ENCODE results near the gene APOF. TPM values are rescaled to one million over a fixed set of nuclear protein-coding genes. Genes with fewer than 3 reads are reported as not detected.
"Not testable (repeated sequence)": the region's sequence is repeated elsewhere in the genome, so short reads cannot be mapped to it uniquely, and the experiment has no call there.

The APOF gene
- total RNA-seq, 1 experiment from 2014 or later: not detected

DNA sequence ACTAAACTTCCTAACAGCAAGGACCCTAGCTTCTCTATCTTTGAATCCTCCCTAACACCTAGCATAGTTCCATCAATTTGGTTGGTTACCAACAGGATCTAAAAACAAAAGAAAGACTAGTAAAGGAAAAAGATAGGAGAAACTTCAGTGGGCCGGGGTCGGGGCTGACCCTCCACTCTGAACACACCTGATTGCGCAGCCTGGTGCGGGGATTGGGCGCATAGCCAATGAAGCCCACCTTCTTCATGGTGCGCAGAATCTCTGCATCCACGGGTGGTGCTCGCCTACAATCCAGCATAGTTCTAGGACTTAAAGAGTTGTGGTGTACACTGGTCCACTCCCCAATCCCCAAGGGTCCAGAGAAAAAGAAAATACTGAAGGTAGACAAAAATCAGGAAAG, 36.5 kb downstream of the APOF start:
- no peaks in the 10 kb centered on the region for H3K36me3 Mint-ChIP-seq (ENCODE audit: insufficient read depth, unreplicated experiment)

DNA sequence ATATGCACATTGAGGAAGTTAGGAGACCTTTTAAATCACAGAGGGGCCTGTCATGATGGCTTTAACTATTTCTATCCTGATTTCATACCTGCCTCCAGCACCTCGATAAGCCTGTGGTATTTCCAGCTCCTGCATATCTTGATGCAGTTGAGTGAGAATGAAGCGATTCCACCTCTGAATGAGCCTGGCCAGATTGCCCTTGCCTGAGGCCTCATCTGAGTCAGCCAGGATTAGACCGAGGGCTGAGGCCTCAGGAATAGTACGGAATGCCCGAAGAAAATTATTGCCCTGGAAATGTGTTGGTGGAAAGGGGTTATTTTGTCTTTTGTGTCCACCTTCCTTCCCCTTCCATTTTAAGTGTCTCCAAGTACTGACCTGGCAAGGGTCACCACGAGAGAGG, 38.5 kb downstream of the APOF start:
- no peak for DNase-seq
- CTCF ChIA-PET: no interaction called here

More for the DNA sequence above, 36.5 kb downstream of the APOF start:
- DNase-seq: no peak
- peaks cover 2% of the 10 kb centered on the region for H3K4me1 Mint-ChIP-seq (ENCODE audit: low read depth, unreplicated experiment)
- BruUV-seq (replicated peaks): no TSS peak
- no peak overlapping the region for H3K27ac Mint-ChIP-seq (ENCODE audit: unreplicated experiment)
- H3K4me3 Mint-ChIP-seq (ENCODE audit: low read depth, unreplicated experiment): no peak overlapping the region
- intact Hi-C loops (cut with micrococcal nuclease; ENCODE audit: unreplicated experiment): no loop called here
- TF ChIP-seq CTCF (IDR thresholded peaks at IDR 0.05; ENCODE audit: unreplicated experiment): no peak
- H3K9me3 Mint-ChIP-seq (ENCODE audit: low read depth, unreplicated experiment): no peaks in the 10 kb centered on the region
- CTCF ChIA-PET: no interaction called here
- no peaks in the 10 kb centered on the region for H3K27me3 Mint-ChIP-seq (ENCODE audit: unreplicated experiment)

GRCh38 chr12:56321610-56322009, 41.0 kb downstream of the APOF start:
- H3K27ac Mint-ChIP-seq (ENCODE audit: unreplicated experiment); DNase-seq; BruUV-seq (replicated peaks); H3K9me3 Mint-ChIP-seq (ENCODE audit: low read depth, unreplicated experiment); H3K4me1 Mint-ChIP-seq (ENCODE audit: low read depth, unreplicated experiment); H3K4me3 Mint-ChIP-seq (ENCODE audit: low read depth, unreplicated experiment); intact Hi-C loops (cut with micrococcal nuclease; ENCODE audit: unreplicated experiment); H3K27me3 Mint-ChIP-seq (ENCODE audit: unreplicated experiment); H3K36me3 Mint-ChIP-seq (ENCODE audit: insufficient read depth, unreplicated experiment): not testable (repeated sequence)
- CTCF ChIA-PET: interaction anchor here (0.7 to 1.2 kb wide), 2 partner anchors 13 to 143 kb away, joined by 3 to 4 read pairs; no protein-coding TSS in a partner anchor

More for the DNA sequence above, 38.5 kb downstream of the APOF start:
- Mint-ChIP-seq H3K4me3 (ENCODE audit: low read depth, unreplicated experiment) (no peak overlapping the region), H3K9me3 (ENCODE audit: low read depth, unreplicated experiment) (no peaks in the 10 kb centered on the region), H3K27me3 (ENCODE audit: unreplicated experiment) (no peaks in the 10 kb centered on the region), H3K36me3 (ENCODE audit: insufficient read depth, unreplicated experiment) (no peaks in the 10 kb centered on the region), H3K27ac (ENCODE audit: unreplicated experiment) (no peak overlapping the region), H3K4me1 (ENCODE audit: low read depth, unreplicated experiment) (no peaks in the 10 kb centered on the region)
- TF ChIP-seq CTCF (IDR thresholded peaks at IDR 0.05; ENCODE audit: unreplicated experiment): no peak
- BruUV-seq (replicated peaks): no TSS peak
- intact Hi-C loops (cut with micrococcal nuclease; ENCODE audit: unreplicated experiment): no loop called here

DNA sequence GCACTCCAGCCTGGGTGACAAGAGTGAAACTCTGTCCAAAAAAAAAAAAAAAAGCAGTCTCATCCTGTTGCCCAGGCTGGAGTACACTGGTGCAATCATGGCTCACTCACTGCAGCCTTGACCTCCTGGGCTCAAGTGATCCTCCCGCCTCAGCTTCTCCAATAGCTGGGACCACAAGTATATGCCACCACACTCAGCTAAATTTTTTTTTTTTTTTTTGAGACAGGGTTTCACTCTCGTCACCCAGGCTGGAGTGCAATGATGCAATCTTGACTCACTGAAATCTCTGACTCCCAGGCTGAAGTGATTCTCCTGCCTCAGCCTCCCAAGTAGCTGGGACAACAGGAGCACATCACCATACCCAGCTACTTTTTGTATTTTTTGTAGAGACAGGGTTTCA, 41.6 kb downstream of the APOF start:
- DNase-seq: no peak
- H3K4me3 Mint-ChIP-seq (ENCODE audit: low read depth, unreplicated experiment): no peak overlapping the region
- H3K36me3 Mint-ChIP-seq (ENCODE audit: insufficient read depth, unreplicated experiment): peaks cover 8% of the 10 kb centered on the region
- intact Hi-C loops (cut with micrococcal nuclease; ENCODE audit: unreplicated experiment): no loop called here
- no peak overlapping the region for H3K27ac Mint-ChIP-seq (ENCODE audit: unreplicated experiment)
- CTCF ChIA-PET: interaction anchor here (0.7 to 1.2 kb wide), 2 partner anchors 12 to 143 kb away, joined by 3 to 4 read pairs; no protein-coding TSS in a partner anchor
- TF ChIP-seq CTCF (IDR thresholded peaks at IDR 0.05; ENCODE audit: unreplicated experiment): no peak
- H3K27me3 Mint-ChIP-seq (ENCODE audit: unreplicated experiment): no peaks in the 10 kb centered on the region
- H3K9me3 Mint-ChIP-seq (ENCODE audit: low read depth, unreplicated experiment): no peaks in the 10 kb centered on the region
- H3K4me1 Mint-ChIP-seq (ENCODE audit: low read depth, unreplicated experiment): no peaks in the 10 kb centered on the region
- no TSS peak for BruUV-seq (replicated peaks)

- H3K27ac Mint-ChIP-seq (ENCODE audit: unreplicated experiment): no peak overlapping the region
- no peak for DNase-seq
- TF ChIP-seq CTCF (IDR thresholded peaks at IDR 0.05; ENCODE audit: unreplicated experiment): no peak
- no peaks in the 10 kb centered on the region for H3K27me3 Mint-ChIP-seq (ENCODE audit: unreplicated experiment)
- CTCF ChIA-PET: no interaction called here
- H3K9me3 Mint-ChIP-seq (ENCODE audit: low read depth, unreplicated experiment): no peaks in the 10 kb centered on the region
- no peak overlapping the region for H3K4me3 Mint-ChIP-seq (ENCODE audit: low read depth, unreplicated experiment)
- H3K36me3 Mint-ChIP-seq (ENCODE audit: insufficient read depth, unreplicated experiment): peaks cover 35% of the 10 kb centered on the region
- BruUV-seq (replicated peaks): no TSS peak
- no peaks in the 10 kb centered on the region for H3K4me1 Mint-ChIP-seq (ENCODE audit: low read depth, unreplicated experiment)
- intact Hi-C loops (cut with micrococcal nuclease; ENCODE audit: unreplicated experiment): no loop called here
Observed at GRCh38 chr12:56317675-56318074, 45.0 kb downstream of the APOF start.
